Ishikawa (cell line): ENCODE measurements around the gene TBX1.

Experiments
- EGR1 ChIP-seq: IDR thresholded peaks from 2 replicates; pipeline ENCODE4 v1.6.1; 2012
- TAF1 ChIP-seq: IDR thresholded peaks from 2 replicates; pipeline ENCODE4 v1.6.1; 2012; ENCODE audit warnings: low read depth, mild to moderate bottlenecking
- TCF12 ChIP-seq: IDR thresholded peaks from 2 replicates; pipeline ENCODE4 v1.6.1; 2012; ENCODE audit warnings: low read depth

- TF ChIP-seq TAF1 = no peak
- TF ChIP-seq TCF12 = no peak
- TF ChIP-seq EGR1 = no peak
These were observed 43.4 kb upstream of the TBX1 start for GRCh38 chr22:19717181-19717580.
